Skeletal muscle tissue (tissue), 4 donors: ENCODE results near the gene OR7D4. TPM values are rescaled to one million over a fixed set of nuclear protein-coding genes. Genes with fewer than 3 reads are reported as not detected.
"Not testable (repeated sequence)": the region's sequence is repeated elsewhere in the genome, so short reads cannot be mapped to it uniquely, and the experiment has no call there.

Source experiments
- H3K27ac ChIP-seq: one replicate; pipeline ENCODE4 v1.7.0; 2013; ENCODE audit warnings: mild to moderate bottlenecking, low read depth, low read length, inconsistent platforms
- H3K27me3 ChIP-seq, 3 donors: one replicate each; pipeline ENCODE4 v1.7.0; 2013; ENCODE audit warnings: low read length in 3 of 3; ENCODE audit not compliant: control insufficient read depth in 3 of 3, insufficient read depth in 3 of 3
- H3K36me3 ChIP-seq, 3 donors: one replicate each; pipeline ENCODE4 v1.7.0; 2013; ENCODE audit warnings: low read length in 3 of 3; ENCODE audit not compliant: control insufficient read depth in 3 of 3, insufficient read depth in 3 of 3
- H3K4me1 ChIP-seq, 3 donors: one replicate each; pipeline ENCODE4 v1.7.0; 2013; ENCODE audit warnings: low read length in 3 of 3, mild to moderate bottlenecking in 3 of 3; ENCODE audit not compliant: control insufficient read depth in 3 of 3, insufficient read depth in 3 of 3
- H3K4me3 ChIP-seq, 3 donors: one replicate each; pipeline ENCODE4 v1.7.0; 2013; ENCODE audit warnings: low read length in 3 of 3
- H3K9ac ChIP-seq, 3 donors: one replicate each; pipeline ENCODE4 v1.7.0; 2013; ENCODE audit warnings: low read length in 3 of 3, mild to moderate bottlenecking in 3 of 3, moderate library complexity in 2 of 3, low read depth in 1 of 3
- H3K9me3 ChIP-seq, 3 donors: one replicate each; pipeline ENCODE4 v1.7.0; 2013; ENCODE audit warnings: low read length in 3 of 3; ENCODE audit not compliant: control insufficient read depth in 3 of 3
- total RNA-seq: library from RNA; depleted of rRNA; stranded (reverse); fragments of >200 nt; gene quantifications from one replicate; pipeline ENCODE4 v1.2.3, GENCODE V29; 2014
- donor health status: Osteomylitis.

The OR7D4 gene
- total RNA-seq, result not detected

DNA sequence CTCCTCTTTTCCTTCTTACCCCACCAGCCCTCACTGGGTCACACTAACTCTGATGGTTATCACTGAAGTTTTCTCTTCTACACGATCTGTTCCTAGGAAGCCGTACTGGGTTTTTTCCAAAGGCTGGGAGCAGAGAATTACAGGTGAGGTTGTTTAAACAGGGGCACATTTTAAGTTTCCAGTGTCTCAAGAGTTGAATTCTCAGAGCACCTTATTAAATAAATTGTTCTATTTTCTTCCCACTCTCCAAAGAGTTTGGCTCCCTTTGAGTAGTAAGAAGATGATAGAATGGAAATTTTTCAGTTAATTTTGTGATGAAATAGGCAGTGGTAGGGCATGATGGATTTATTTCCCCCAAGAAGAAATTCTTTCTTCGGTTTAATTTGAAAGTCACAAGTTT lies at the start of gene OR7D4:
OR7D4 (minus strand) TSS at position 101 of the 400 bp plus-strand sequence. CDS start 4,752 bp downstream, outside the sequence.
- Histone ChIP-seq H3K4me1 (no peaks in the 10 kb centered on the region), H3K9ac (no peak within 1 kb of the TSS), H3K27me3 (no peaks in the 10 kb centered on the region), H3K36me3 (no peaks in the 10 kb centered on the region), H3K27ac (no peak within 1 kb of the TSS), H3K9me3 (no peaks in the 10 kb centered on the region), H3K4me3 (no peak within 1 kb of the TSS)

DNA sequence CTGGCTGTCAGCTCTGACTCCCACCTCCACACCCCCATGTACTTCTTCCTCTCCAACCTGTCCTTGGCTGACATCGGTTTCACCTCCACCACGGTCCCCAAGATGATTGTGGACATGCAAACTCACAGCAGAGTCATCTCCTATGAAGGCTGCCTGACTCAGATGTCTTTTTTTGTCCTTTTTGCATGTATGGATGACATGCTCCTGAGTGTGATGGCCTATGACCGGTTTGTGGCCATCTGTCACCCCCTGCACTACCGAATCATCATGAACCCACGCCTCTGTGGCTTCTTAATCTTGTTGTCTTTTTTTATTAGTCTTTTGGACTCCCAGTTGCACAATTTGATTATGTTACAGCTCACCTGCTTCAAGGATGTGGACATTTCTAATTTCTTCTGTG lies 31.8 kb upstream of the OR7D4 start:
- Histone ChIP-seq H3K9me3 (peaks cover 0 to 3% (median 0%) of the 10 kb centered on the region in 3 donors), H3K4me1 (no peaks in the 10 kb centered on the region), H3K36me3 (no peaks in the 10 kb centered on the region), H3K27me3 (peaks cover 0 to 2% (median 0%) of the 10 kb centered on the region in 3 donors), H3K27ac (no peak overlapping the region), H3K9ac (no peak overlapping the region), H3K4me3 (no peak overlapping the region)

DNA sequence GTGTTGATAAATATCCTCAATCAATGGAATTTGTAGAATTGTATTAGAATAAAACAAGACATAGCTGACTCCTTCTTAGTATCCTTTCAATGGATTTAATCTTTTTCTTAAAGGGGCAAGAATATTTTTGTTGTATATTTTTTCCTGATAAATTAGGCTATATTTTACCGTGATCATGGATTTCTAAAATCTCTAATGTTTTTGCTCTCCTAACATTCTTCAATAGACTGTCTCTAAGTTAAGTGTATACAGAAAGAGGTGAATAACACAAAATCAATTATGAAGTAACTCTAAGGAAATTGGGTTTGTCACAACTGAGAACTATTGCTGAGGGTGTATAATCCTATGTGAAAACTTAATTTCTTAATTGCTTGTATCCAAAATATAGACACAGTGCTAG lies 31.2 kb upstream of the OR7D4 start, which contains the start of gene OR7E24:
OR7E24 (plus strand) TSS at position 301 of the 400 bp plus-strand sequence. CDS start 114 bp downstream, outside the sequence.
- Histone ChIP-seq H3K9ac (no peak within 1 kb of the TSS), H3K9me3 (no peaks in the 10 kb centered on the region), H3K27me3 (peaks cover 0 to 2% (median 0%) of the 10 kb centered on the region in 3 donors), H3K27ac (no peak within 1 kb of the TSS), H3K4me3 (no peak within 1 kb of the TSS), H3K36me3 (no peaks in the 10 kb centered on the region), H3K4me1 (no peaks in the 10 kb centered on the region)

DNA sequence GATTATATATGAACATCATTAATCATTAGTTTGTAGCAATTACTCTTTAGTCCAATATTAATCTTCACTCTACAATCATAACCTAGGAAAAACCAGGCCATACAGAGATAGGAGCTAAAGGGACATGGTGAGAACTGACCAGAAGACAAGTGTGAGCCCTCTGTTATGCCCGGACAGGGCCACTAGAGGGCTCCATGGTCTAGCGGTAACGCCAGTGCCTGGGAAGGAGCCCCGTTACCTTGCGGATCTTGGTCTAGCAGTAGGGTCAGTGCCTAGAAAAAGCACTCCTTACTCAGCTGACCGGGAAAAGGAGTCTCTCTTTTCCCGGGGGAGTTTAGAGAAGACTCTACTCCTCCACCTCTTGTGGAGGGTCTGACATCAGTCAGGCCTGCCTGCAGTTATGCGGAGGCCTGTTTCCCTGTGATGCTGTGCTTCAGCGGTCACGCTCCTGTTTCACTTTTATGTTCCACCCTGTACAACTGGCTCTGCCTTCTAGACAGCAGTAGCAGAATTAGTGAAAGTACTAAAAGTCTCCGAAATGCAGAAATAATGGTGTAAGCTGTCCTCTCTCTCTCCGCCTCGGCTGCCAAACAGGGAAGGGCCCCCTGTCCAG lies 13.8 kb downstream of the OR7D4 start:
- Histone ChIP-seq H3K36me3 (no peaks in the 10 kb centered on the region), H3K4me1 (no peaks in the 10 kb centered on the region), H3K27ac (no peak overlapping the region), H3K9me3 (no peaks in the 10 kb centered on the region), H3K4me3 (peak overlapping the region; percentile 55 to 68 (median 64)), H3K27me3 (no peaks in the 10 kb centered on the region), H3K9ac (no peak overlapping the region)

DNA sequence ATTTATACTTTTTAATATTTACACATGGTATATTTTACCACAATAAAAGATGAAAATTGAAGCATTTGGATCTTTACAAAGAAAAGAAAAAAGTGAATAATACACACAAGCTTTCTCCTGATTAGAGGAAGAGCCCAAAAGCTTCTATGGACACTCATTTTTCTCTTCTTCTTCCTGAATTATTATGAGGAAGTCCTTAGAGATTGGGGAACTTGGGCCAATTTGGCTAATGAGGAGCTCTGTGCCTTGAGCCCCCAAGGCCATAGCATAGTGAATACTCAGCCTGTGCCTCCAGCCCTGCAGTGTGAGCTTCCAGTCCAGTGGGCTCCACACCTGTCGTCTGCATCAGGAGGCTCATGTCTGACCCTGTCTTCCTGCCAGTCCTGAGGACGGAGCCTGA lies 21.3 kb downstream of the OR7D4 start:
- H3K36me3 ChIP-seq, H3K9me3 ChIP-seq, H3K27me3 ChIP-seq, H3K4me3 ChIP-seq, H3K9ac ChIP-seq, H3K4me1 ChIP-seq, H3K27ac ChIP-seq: not testable (repeated sequence)

DNA sequence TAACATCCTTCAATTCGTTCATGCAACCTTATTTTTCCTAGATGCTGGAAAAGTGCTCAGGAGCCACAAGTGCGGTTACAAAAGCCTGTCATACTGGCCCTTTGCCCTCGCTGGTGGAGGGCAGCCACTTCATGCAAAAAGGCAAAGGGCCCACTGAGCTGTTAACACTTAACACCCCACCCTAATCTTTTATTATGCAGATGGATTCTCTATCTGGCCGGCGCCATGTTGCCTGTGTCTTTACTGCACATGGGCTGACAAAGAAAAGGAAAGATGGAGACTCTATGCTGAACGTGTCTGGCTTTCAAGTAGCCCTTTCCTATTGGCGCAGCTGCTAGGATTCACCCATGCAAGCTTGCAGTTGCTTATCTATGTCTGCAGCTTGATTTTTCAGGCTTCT lies 29.9 kb downstream of the OR7D4 start:
- Histone ChIP-seq H3K9ac (no peak overlapping the region), H3K4me3 (no peak overlapping the region), H3K27me3 (no peaks in the 10 kb centered on the region), H3K36me3 (no peaks in the 10 kb centered on the region), H3K4me1 (no peaks in the 10 kb centered on the region), H3K9me3 (no peaks in the 10 kb centered on the region), H3K27ac (no peak overlapping the region)

DNA sequence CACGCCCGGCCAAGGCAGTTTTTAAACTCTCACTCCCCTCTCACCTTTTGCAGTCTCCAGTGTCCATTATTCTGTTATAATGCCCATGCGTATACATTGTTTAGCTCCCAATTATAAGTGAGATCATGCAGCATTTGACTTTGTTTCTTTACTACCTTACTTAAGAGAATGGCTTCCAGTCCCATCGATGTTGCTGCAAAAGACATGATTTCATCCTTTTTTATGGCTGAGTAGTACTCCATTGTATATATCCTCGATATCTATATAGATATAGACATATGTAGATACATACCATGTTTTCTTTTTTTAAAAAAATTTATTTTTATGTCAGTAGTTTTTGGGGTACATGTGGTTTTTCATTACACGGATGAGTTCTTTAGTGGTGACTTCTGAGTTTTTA lies 32.2 kb downstream of the OR7D4 start:
- H3K4me3 ChIP-seq, result no peak overlapping the region
- H3K9me3 ChIP-seq, result no peaks in the 10 kb centered on the region
- H3K27me3 ChIP-seq, result no peaks in the 10 kb centered on the region
- H3K27ac ChIP-seq, result no peak overlapping the region
- no peaks in the 10 kb centered on the region for H3K36me3 ChIP-seq
- H3K9ac ChIP-seq, result no peak overlapping the region
- no peaks in the 10 kb centered on the region for H3K4me1 ChIP-seq

DNA sequence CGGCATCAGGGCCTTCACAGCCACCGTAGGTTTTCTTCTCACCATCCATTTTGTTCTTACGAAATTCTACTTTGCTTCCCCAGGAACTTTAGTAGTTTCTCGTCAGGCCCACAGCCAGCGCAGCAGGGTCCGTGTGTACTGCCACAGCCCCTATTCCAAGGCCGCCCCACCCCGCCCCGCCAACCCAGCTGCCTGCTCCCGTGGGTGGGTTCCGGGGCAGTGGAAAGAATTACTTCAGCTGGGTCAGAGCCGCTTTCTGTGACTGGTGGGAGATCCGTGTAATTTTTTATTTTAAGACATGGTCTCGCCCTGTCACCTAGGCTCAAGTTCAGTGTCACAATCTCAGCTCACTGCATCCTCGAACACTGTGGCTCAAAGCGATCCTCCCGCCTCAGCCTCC lies 36.4 kb downstream of the OR7D4 start:
- no peak overlapping the region for H3K4me3 ChIP-seq
- H3K9me3 ChIP-seq, result no peaks in the 10 kb centered on the region
- no peak overlapping the region for H3K9ac ChIP-seq
- H3K27me3 ChIP-seq, result no peaks in the 10 kb centered on the region
- no peaks in the 10 kb centered on the region for H3K36me3 ChIP-seq
- no peak overlapping the region for H3K27ac ChIP-seq
- no peaks in the 10 kb centered on the region for H3K4me1 ChIP-seq

DNA sequence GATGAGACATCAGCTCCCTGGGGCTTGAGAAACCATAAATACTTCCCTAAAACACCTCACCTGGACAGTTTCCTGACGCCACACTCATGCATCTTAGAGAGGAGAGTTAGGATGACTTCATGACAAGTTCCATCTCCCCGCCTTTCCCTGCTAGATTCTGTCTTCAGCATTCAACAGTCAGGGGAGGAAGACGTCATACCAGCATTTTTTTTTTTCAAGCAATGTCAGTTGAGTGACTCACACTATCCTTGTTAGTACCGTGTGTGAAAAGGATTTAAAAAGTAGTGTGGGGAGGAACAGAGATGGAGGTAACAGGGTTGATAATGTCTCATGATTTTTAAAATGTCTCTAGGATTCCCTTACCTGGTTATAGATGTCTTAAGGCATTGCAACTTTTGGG lies 40.5 kb downstream of the OR7D4 start, which contains the start of gene OR7D2:
OR7D2 (plus strand) TSS at position 79 of the 400 bp plus-strand sequence. CDS start 6,803 bp downstream, outside the sequence.
- Histone ChIP-seq H3K27me3 (no peaks in the 10 kb centered on the region), H3K9me3 (no peaks in the 10 kb centered on the region)

DNA sequence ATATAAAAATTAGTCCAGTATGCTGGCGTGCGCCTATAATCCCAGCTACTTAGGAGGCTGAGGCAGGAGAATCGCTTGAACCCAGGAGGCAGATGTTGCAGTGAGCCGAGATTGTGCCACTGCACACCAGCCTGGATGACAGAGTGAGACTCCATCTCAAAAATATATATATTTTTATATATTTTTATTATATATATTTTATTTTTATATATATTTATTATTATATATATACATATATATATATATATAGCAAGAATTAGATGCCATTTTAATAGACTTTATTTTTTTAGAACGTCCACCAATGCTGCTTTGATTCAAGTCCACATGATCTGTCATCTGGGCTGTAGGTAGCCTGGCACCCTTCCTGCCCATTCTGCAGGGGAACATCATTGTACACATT lies 44.1 kb downstream of the OR7D4 start:
- no peaks in the 10 kb centered on the region for H3K4me1 ChIP-seq
- no peaks in the 10 kb centered on the region for H3K9me3 ChIP-seq
- H3K9ac ChIP-seq, result no peak overlapping the region
- H3K36me3 ChIP-seq, result no peaks in the 10 kb centered on the region
- no peaks in the 10 kb centered on the region for H3K27me3 ChIP-seq
- H3K27ac ChIP-seq, result no peak overlapping the region
- H3K4me3 ChIP-seq, result no peak overlapping the region

More for the DNA sequence above, 40.5 kb downstream of the OR7D4 start, which contains the start of gene OR7D2:
- Histone ChIP-seq H3K4me1 (no peaks in the 10 kb centered on the region), H3K4me3 (no peak within 1 kb of the TSS), H3K9ac (no peak within 1 kb of the TSS), H3K27ac (no peak within 1 kb of the TSS), H3K36me3 (no peaks in the 10 kb centered on the region)
